Loucy (cell line): ENCODE data around the gene CYFIP1.

Experiments
- EZH2phosphoT487 ChIP-seq: fragments of 200-600 bp; IDR thresholded peaks from 2 replicates; pipeline ENCODE4 v1.6.1; 2018; ENCODE audit warnings: antibody characterized with exemption, mild to moderate bottlenecking, moderate library complexity, borderline replicate concordance
- TF ChIP-seq, protein P1 (sequence below): fragments of 200-600 bp; sonication (generic); conservative IDR thresholded peaks from 2 replicates; pipeline ENCODE4 v1.5.1; 2014; ENCODE audit warnings: mild to moderate bottlenecking, antibody characterized with exemption, low read length

- TF ChIP-seq, protein P1, sequence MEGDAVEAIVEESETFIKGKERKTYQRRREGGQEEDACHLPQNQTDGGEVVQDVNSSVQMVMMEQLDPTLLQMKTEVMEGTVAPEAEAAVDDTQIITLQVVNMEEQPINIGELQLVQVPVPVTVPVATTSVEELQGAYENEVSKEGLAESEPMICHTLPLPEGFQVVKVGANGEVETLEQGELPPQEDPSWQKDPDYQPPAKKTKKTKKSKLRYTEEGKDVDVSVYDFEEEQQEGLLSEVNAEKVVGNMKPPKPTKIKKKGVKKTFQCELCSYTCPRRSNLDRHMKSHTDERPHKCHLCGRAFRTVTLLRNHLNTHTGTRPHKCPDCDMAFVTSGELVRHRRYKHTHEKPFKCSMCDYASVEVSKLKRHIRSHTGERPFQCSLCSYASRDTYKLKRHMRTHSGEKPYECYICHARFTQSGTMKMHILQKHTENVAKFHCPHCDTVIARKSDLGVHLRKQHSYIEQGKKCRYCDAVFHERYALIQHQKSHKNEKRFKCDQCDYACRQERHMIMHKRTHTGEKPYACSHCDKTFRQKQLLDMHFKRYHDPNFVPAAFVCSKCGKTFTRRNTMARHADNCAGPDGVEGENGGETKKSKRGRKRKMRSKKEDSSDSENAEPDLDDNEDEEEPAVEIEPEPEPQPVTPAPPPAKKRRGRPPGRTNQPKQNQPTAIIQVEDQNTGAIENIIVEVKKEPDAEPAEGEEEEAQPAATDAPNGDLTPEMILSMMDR: no peak
- TF ChIP-seq EZH2phosphoT487: no peak
Observed at GRCh38 chr15:22944651-22945050, 35.5 kb downstream of the CYFIP1 start.
